Epithelial cell of proximal tubule (primary cell): ENCODE data around the gene WARS2. TPM values are rescaled to one million over a fixed set of nuclear protein-coding genes. Genes with fewer than 3 reads are reported as not detected.

Source experiments
- DNase-seq: peaks from one replicate; pipeline ENCODE4 v3.0.0-alpha.2; 2011; ENCODE audit warnings: low read depth
- H3K4me3 ChIP-seq: 2 replicates; pipeline ENCODE4 v1.5.1; 2011; ENCODE audit warnings: low read depth, mild to moderate bottlenecking, low read length
- total RNA-seq: library from RNA; depleted of rRNA; stranded (reverse); fragments of >200 nt; gene quantifications from 2 replicates; pipeline ENCODE4 v1.2.3, GENCODE V29; 2015
- TF ChIP-seq, protein P1 (sequence below): conservative IDR thresholded peaks from 2 replicates; pipeline ENCODE4 v1.5.1; 2012; ENCODE audit warnings: low read depth, mild to moderate bottlenecking, low read length

WARS2 gene
- total RNA-seq, 1 donor from 2014 or later: 14.8 TPM

GRCh38 chr1:118990513-118991152, 149.8 kb downstream of the WARS2 start:
- TF ChIP-seq, protein P1, sequence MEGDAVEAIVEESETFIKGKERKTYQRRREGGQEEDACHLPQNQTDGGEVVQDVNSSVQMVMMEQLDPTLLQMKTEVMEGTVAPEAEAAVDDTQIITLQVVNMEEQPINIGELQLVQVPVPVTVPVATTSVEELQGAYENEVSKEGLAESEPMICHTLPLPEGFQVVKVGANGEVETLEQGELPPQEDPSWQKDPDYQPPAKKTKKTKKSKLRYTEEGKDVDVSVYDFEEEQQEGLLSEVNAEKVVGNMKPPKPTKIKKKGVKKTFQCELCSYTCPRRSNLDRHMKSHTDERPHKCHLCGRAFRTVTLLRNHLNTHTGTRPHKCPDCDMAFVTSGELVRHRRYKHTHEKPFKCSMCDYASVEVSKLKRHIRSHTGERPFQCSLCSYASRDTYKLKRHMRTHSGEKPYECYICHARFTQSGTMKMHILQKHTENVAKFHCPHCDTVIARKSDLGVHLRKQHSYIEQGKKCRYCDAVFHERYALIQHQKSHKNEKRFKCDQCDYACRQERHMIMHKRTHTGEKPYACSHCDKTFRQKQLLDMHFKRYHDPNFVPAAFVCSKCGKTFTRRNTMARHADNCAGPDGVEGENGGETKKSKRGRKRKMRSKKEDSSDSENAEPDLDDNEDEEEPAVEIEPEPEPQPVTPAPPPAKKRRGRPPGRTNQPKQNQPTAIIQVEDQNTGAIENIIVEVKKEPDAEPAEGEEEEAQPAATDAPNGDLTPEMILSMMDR: no peak
- DNase-seq: no peak
- H3K4me3 ChIP-seq: no peak overlapping the region

- DNase-seq: no peak
- TF ChIP-seq, protein P1: no peak
- no peak overlapping the region for H3K4me3 ChIP-seq
Measured at GRCh38 chr1:118989878-118990378, 150.5 kb downstream of the WARS2 start.

GRCh38 chr1:118989006-118989815, 151.2 kb downstream of the WARS2 start:
- TF ChIP-seq, protein P1: no peak
- H3K4me3 ChIP-seq: no peak overlapping the region
- no peak for DNase-seq

DNA sequence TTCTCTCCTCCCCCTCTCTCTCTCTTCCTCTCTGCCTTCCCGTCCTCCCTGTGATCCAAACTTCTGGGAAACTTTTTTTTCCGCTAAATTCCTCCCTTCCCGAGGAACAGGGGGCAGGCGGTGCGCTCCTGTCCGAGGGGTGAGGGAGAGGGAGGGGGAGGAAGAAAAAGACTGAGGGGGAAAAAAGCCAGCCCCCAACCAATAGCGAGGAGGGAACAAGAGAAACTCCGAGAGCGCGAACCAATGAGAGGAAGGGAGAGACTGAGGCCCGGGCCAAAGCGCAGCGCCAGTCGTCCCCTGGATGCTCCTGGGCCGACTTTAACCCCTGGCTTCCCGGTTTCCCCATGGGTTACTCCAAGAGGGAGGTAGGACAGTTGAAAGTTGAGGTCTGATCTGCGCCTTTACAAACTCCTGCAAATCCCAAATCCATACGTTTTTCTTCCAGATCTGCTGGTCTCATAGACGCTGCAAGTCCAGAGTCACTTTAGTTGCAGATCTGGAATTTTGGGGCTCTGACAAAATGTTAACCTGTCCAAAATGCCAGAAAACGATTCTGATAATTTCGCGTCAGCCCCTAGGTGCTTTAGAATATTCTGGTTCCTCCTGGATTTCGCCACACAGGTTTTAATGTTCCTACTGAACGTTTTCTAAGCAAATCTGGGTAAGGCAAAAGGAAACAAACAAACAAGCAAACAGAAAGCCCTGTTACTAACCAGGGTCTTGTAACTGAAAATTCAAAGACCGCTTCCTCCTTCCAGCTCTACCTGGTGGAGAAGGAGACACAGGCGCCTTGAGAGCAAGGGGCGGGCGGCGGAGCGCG, 152.1 kb downstream of the WARS2 start, which contains the start of gene TBX15:
TBX15 (minus strand) TSS at position 158 of the 820 bp plus-strand sequence. CDS start 548 bp downstream, outside the sequence.
- no peak for DNase-seq
- H3K4me3 ChIP-seq: peak within 1 kb of the TSS; percentile 50
- TF ChIP-seq, protein P1: no peak

DNA sequence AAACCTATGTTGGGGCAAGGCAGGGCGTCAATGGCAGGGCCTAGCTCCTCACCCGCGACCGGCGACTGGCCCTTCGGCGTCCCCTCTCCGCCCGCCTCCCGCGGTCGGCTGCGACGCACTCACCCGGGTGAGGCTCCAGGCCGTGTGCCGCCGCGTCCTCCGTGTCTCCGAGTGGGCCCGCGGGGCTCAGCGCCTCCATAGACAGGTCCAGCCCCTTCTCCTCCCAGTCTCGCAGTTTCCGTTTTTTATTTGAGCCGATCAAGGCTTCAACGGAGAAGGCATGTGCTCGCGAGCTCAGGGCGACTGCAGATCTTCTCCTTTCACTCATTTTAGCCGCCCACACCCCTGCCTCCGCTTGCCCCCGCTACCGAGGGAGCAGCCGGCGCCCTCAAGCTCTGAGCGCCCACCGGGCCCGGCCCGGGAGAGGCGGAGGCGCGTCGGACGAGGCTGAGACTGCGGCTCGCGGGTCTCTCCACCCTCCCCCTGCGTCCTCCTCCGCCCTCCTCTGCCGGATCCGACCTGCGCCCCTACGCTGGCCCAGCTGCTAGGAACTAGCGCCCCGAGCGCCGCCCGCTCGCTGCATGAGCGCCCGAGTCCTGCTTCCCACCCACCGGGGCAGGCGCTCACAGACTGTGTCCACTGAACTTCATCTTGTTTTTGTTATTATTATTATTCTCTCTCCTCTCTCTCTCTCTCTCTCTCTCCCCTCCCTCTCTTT, 152.8 kb downstream of the WARS2 start:
- TF ChIP-seq, protein P1: no peak
- DNase-seq: no peak
- H3K4me3 ChIP-seq: peak overlapping the region; percentile 50
